Measurements from ENCODE around the gene ARMH3. TPM values are rescaled to one million over a fixed set of nuclear protein-coding genes. Genes with fewer than 3 reads are reported as not detected.

Gene ARMH3
- polyA plus RNA-seq, 1 experiment = 18.5 TPM

DNA sequence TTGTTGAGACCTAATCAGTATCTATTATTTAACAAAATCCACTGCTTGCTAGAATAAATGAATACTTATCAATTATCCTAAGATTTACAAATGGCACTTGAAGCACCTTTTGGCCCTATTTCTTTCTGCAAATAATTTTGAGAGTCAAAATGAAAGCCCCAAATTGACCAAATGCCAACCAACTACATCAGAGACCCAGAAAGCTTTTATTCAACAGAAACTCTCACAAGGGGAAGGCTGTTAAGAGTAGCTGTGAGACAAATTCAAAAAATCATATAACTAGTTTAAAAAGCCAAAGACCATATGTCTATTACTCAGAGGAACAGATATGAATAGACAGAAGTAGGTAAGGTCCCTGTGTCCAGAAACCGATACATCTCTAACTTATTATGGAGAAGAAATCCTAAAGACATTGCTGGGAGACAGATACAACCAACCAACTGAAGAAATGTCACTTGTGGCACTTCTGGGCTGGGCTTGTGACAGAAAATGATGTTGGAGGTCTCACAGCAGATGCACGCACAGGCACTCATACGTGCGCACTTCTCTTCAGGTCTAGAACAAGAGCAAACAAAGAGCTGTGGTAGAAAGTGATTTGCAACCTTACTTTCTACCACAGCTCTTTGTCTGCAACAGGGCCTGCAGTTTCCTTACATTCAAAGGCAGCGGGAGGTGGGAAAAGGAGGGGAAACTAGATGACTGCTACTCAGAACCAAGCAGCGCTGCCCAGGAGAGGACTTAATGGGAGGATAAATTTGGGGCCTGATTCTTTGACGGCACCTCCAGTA lies 153.7 kb downstream of the ARMH3 start:
- no peak for DNase-seq (ENCODE audit: low read depth)
- POLR2A ChIA-PET = interaction anchor here (0.6 kb wide), 1 partner anchor 18 kb away, joined by 4 read pairs; no protein-coding TSS in a partner anchor
- Histone ChIP-seq H3K27me3 (ENCODE audit: control insufficient read depth, insufficient read depth, low read length) (no peaks in the 10 kb centered on the region), H3K4me3 (ENCODE audit: low read depth, low read length) (no peak overlapping the region), H3K36me3 (ENCODE audit: control insufficient read depth, insufficient read depth, low read length) (no peaks in the 10 kb centered on the region; the same call in 1 of the 2 replicates)
- CTCF ChIA-PET = interaction anchor here (1.0 to 1.8 kb wide), 3 partner anchors 12 to 108 kb away, joined by 3 to 5 read pairs (median 4); no protein-coding TSS in a partner anchor
- TF ChIP-seq, protein P1, sequence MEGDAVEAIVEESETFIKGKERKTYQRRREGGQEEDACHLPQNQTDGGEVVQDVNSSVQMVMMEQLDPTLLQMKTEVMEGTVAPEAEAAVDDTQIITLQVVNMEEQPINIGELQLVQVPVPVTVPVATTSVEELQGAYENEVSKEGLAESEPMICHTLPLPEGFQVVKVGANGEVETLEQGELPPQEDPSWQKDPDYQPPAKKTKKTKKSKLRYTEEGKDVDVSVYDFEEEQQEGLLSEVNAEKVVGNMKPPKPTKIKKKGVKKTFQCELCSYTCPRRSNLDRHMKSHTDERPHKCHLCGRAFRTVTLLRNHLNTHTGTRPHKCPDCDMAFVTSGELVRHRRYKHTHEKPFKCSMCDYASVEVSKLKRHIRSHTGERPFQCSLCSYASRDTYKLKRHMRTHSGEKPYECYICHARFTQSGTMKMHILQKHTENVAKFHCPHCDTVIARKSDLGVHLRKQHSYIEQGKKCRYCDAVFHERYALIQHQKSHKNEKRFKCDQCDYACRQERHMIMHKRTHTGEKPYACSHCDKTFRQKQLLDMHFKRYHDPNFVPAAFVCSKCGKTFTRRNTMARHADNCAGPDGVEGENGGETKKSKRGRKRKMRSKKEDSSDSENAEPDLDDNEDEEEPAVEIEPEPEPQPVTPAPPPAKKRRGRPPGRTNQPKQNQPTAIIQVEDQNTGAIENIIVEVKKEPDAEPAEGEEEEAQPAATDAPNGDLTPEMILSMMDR (IDR thresholded peaks at IDR 0.05; ENCODE audit: insufficient read depth, low read depth, low read length) = no peak

DNA sequence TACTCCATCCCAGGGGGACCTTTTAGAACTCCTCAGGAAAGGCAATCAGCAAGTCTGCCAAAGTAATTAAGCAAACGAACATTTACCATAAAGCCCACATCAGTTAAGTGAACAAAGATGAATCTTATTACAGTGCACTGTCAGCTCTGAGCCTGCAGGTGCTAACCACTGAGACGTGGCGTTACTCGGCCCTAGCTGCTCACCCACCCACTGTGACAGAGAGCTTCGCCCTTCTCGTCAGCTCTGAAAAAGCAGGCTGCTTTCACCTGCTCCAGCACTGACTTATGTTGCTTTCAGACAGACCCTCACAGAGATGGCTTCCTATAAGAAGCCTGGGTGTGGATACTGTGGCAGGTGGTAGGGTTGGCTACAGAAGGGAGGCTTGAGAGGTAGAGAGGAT lies 154.6 kb downstream of the ARMH3 start:
- POLR2A ChIA-PET = interaction anchor here (0.6 kb wide), 1 partner anchor 19 kb away, joined by 4 read pairs; no protein-coding TSS in a partner anchor
- Histone ChIP-seq H3K36me3 (ENCODE audit: control insufficient read depth, insufficient read depth, low read length) (no peaks in the 10 kb centered on the region; the same call in 1 of the 2 replicates), H3K27me3 (ENCODE audit: control insufficient read depth, insufficient read depth, low read length) (no peaks in the 10 kb centered on the region), H3K4me3 (ENCODE audit: low read depth, low read length) (no peak overlapping the region)
- no peak for DNase-seq (ENCODE audit: low read depth)
- TF ChIP-seq, protein P1 (IDR thresholded peaks at IDR 0.05; ENCODE audit: insufficient read depth, low read depth, low read length) = no peak
- CTCF ChIA-PET = interaction anchor here (1.0 to 1.8 kb wide), 3 partner anchors 11 to 109 kb away, joined by 3 to 5 read pairs (median 4); no protein-coding TSS in a partner anchor

DNA sequence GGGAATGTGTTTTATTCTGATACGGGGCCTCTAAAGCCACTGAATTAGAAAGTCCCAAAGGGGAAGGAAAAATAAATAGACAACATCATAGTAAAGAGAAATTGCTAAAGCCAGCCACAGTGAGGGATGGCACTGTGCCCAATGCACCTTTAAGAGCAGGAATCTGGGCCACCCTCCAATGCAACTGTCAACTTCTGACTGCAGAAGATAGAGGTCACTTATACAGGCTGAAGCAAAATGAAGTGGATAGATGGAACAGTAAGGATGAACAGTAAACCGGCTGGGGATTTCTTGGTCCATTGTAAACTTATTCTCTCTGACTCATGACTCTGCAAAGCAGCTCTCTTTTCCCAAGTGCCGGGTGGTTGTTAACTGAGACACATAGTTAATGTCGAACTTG lies 158.3 kb downstream of the ARMH3 start:
- H3K36me3 ChIP-seq (ENCODE audit: control insufficient read depth, insufficient read depth, low read length) = no peaks in the 10 kb centered on the region; the same call in 1 of the 2 replicates
- ChIA-PET POLR2A (interaction anchor here (0.6 to 0.7 kb wide), 2 partner anchors 11 to 101 kb away, joined by 5 to 7 read pairs; no protein-coding TSS in a partner anchor), CTCF (interaction anchor here (0.7 to 2.5 kb wide), 7 partner anchors 8 to 175 kb away, joined by 3 to 15 read pairs (median 3); no protein-coding TSS in a partner anchor)
- no peak for DNase-seq (ENCODE audit: low read depth)
- H3K27me3 ChIP-seq (ENCODE audit: control insufficient read depth, insufficient read depth, low read length) = no peaks in the 10 kb centered on the region
- no peak overlapping the region for H3K4me3 ChIP-seq (ENCODE audit: low read depth, low read length)
- TF ChIP-seq, protein P1 (IDR thresholded peaks at IDR 0.05; ENCODE audit: insufficient read depth, low read depth, low read length) = no peak

DNA sequence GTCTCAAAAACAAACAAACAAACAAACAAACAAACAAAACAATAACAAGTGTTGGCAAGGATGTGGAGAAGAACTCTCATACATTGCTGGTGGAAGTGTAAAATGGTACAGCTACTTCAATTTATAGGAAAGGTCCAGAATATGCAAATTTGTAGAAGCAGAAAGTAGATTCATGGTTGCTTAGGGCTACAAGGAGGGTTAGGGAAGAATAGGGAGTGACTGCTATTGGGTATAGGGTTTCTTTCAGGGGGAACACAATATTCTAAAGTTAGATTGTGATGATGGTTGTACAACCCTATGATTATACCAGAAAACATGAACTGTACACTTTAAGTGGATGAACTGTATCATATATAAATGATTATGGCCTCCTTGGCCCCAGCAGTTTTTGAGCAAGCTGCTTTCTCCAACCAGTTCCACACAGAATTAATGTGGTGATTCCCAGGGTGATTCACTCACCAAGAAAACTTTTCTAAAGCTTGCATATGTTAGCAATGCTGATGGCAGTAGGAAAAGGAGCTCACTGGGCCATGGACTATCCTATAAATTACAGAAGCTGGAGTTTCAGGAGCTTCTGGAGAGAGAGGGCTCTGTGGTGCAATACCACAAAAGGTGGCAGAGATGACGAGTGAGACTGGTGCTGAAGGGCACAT lies 159.6 kb downstream of the ARMH3 start:
- DNase-seq (ENCODE audit: low read depth) = no peak
- POLR2A ChIA-PET = no interaction called here
- no peak overlapping the region for H3K4me3 ChIP-seq (ENCODE audit: low read depth, low read length)
- no peaks in the 10 kb centered on the region for H3K36me3 ChIP-seq (ENCODE audit: control insufficient read depth, insufficient read depth, low read length)
- TF ChIP-seq, protein P1 (IDR thresholded peaks at IDR 0.05; ENCODE audit: insufficient read depth, low read depth, low read length) = no peak
- CTCF ChIA-PET = interaction anchor here (0.7 to 2.9 kb wide), 8 partner anchors 9 to 174 kb away, joined by 3 to 15 read pairs (median 4); no protein-coding TSS in a partner anchor
- H3K27me3 ChIP-seq (ENCODE audit: control insufficient read depth, insufficient read depth, low read length) = no peaks in the 10 kb centered on the region

DNA sequence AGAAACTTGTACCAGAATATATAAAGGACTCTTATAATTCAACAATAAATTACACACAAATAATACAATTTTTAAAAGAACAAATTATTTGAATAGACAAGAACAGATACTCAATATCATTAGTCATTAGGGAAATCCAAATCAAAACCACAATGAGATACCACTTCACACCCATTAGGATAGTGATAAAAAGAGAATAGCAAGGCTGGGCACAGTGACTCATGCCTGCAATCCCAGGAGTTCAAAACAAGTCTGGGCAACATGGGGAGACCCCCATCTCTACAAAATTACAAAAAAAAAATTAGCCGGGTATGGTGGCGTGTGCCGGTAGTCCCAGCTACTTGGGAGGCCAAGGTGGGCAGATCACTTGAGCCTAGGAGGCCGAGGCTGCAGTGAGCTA lies 160.2 kb downstream of the ARMH3 start:
- H3K4me3 ChIP-seq (ENCODE audit: low read depth, low read length) = no peak overlapping the region
- TF ChIP-seq, protein P1 (IDR thresholded peaks at IDR 0.05; ENCODE audit: insufficient read depth, low read depth, low read length) = no peak
- H3K36me3 ChIP-seq (ENCODE audit: control insufficient read depth, insufficient read depth, low read length) = no peaks in the 10 kb centered on the region
- DNase-seq (ENCODE audit: low read depth) = no peak
- ChIA-PET CTCF (interaction anchor here (0.9 to 2.9 kb wide), 5 partner anchors 9 to 55 kb away, joined by 3 to 8 read pairs (median 4); no protein-coding TSS in a partner anchor), POLR2A (no interaction called here)
- no peaks in the 10 kb centered on the region for H3K27me3 ChIP-seq (ENCODE audit: control insufficient read depth, insufficient read depth, low read length)

All from BJ (cell line).